ENCODE data around the gene C1GALT1C1. TPM values are rescaled to one million over a fixed set of nuclear protein-coding genes. Genes with fewer than 3 reads are reported as not detected.
A peak's percentile ranks its signal among the peaks of the same experiment; 100 is the strongest.

Gene C1GALT1C1
- total RNA-seq, 1 donor from 2014 or later = 12.7 TPM

GRCh38 chrX:120585702-120586101 lies 44.2 kb downstream of the C1GALT1C1 start:
- Histone ChIP-seq H3K4me2 (ENCODE audit: low read length) (no peak overlapping the region), H3K36me3 (ENCODE audit: insufficient read depth, low read length) (no peaks in the 10 kb centered on the region), H2AFZ (ENCODE audit: low read depth, low read length) (no peak overlapping the region), H3K27me3 (ENCODE audit: insufficient read depth, low read length) (no peaks in the 10 kb centered on the region), H4K20me1 (ENCODE audit: insufficient read depth, low read length) (no peaks in the 10 kb centered on the region), H3K9ac (ENCODE audit: low read length) (no peak overlapping the region), H3K9me3 (ENCODE audit: insufficient read depth, low read depth, low read length) (no peaks in the 10 kb centered on the region), H3K27ac (ENCODE audit: low read depth, low read length) (no peak overlapping the region), H3K4me3 (ENCODE audit: insufficient read depth, low read depth, low read length) (no peak overlapping the region), H3K4me1 (ENCODE audit: insufficient read depth, low read length) (no peaks in the 10 kb centered on the region), H3K79me2 (ENCODE audit: insufficient read depth, low read length) (no peaks in the 10 kb centered on the region)
- TF ChIP-seq CTCF (IDR thresholded peaks at IDR 0.05; ENCODE audit: insufficient read depth, low read depth, low read length) = no peak
- TF ChIP-seq EZH2 (IDR thresholded peaks at IDR 0.05; ENCODE audit: insufficient read depth, low read length) = no peak
- Mint-ChIP-seq H3K4me3 (ENCODE audit: unreplicated experiment) (no peak overlapping the region), H3K4me1 (ENCODE audit: low read depth, unreplicated experiment) (no peaks in the 10 kb centered on the region), H3K27ac (ENCODE audit: unreplicated experiment) (no peak overlapping the region), H3K9me3 (ENCODE audit: unreplicated experiment) (no peaks in the 10 kb centered on the region), H3K36me3 (ENCODE audit: low read depth, unreplicated experiment) (no peaks in the 10 kb centered on the region), H3K27me3 (ENCODE audit: low read depth, unreplicated experiment) (no peaks in the 10 kb centered on the region)
- DNase-seq (ENCODE audit: low read depth) (no peak), FAIRE-seq (peak; percentile 95)

Other genes with a start within 250 kb of the C1GALT1C1 start
- gene LAMP2, start 160.8 kb downstream of the C1GALT1C1 start, total RNA-seq = 146 and 161 TPM in 2 replicates
- gene CUL4B, start 69.1 kb downstream of the C1GALT1C1 start, total RNA-seq = 101 and 102 TPM in 2 replicates
- gene MCTS1, start 26.0 kb downstream of the C1GALT1C1 start, total RNA-seq = 36.0 and 36.7 TPM in 2 replicates
- gene CT47B1, start 245.8 kb upstream of the C1GALT1C1 start, total RNA-seq = not detected in 2 replicates